Hematopoietic multipotent progenitor cell treated with erythropoietin and hydrocortisone succinate and interleukin-3 and kit ligand, for 8 days (in vitro differentiated cells): ENCODE data around the gene MVB12B.

Experiments used
- DNase-seq: peaks from one replicate; pipeline ENCODE4 v3.0.0-alpha.2; 2015

Gene MVB12B

DNA sequence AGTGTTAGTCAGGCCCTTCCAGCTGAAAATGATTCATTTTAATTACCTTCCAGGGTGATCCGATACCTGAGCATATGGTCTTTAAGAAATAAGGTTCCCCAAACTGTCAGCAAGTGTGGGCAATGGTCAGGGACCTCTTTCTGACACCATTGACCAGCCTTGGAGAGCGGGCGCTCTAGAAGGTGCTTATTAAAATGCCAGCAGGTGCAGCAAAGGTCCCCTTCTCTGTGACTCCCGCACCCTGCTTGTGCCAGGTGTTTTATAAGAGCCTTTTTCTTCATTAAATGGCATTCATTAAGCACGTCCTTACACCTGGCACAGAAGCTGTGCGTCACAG is 85.3 kb downstream of the MVB12B start:
- DNase-seq = no peak

DNA sequence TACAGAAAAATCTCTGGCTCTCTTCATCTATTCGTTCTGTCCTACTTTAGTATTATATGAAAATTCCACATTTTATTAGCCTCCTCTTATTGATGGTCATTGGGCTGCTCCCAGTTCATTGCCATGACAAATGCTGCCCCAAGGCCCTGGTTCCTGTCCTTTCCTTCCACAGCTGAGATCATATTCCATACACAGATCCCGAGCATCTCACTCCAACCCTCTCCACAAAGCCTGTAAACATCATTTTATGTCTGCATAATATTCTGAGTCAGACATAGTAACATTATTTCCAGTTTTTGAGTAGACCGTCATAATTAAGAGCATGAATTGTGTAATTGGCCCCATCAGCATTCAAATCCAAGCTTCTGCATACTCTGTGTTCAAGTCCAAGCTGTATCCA is 86.3 kb downstream of the MVB12B start:
- DNase-seq = no peak

DNA sequence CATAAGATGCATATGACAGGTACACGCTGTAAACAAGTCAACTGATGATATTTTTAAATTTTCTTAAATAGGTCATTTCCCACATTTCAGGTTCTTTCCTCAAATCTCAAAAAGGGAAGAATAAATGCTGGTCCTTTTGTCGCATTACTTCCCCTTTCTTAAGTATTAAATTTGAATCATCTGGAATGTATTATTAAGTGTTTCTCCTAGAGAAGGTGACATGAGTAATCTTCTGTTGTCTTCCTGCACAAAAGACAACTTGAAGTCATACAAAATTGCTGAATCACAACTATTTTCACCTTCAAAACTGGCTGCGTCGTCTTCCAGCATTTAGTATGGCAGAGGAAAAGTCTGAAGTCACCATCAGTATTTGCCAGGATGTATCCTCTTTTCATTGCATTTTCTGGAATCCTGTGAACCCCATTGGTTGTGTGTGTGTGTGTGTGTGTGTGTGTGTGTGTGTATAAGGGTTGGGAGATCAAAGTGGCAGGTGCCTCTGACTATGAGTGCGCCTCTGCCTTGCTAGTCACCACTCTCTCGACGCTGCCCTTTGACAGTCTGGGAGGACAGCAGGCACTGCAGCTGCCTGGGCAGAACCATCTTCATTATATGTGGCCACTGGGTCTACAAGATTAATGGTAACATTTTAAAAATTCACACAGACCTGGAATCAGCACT is 86.9 kb downstream of the MVB12B start:
- DNase-seq = no peak

DNA sequence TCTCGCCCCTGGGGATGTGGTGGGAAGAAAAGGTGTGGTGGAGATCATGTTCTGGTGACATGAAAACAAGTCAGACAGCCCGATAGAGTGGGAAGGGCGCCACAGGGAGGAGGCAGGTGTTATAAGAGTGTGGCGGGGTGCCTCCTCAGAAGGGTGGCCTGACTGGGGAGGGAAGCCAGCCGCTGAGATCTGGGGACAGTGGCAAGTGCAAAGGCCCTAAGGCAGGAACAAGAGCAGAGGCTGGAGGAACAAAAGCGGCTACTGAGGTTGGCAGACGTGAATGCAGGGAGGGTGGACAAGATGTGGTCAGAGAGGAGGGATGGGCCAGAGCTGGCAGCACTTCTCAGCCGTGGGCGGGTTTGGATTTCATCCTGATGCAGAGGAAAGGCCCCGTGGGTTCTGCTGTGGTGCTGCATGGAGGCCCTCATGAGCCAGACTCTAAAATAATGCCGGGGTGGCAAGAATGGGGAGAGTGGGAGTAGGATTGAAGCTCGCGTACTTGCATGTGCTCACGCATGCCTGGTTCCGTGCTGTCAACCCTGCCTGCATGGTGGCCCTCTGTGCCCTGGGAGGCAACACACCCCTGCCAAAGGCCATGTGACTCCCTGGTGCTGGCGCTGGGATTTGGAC is 89.2 kb downstream of the MVB12B start:
- no peak for DNase-seq

DNA sequence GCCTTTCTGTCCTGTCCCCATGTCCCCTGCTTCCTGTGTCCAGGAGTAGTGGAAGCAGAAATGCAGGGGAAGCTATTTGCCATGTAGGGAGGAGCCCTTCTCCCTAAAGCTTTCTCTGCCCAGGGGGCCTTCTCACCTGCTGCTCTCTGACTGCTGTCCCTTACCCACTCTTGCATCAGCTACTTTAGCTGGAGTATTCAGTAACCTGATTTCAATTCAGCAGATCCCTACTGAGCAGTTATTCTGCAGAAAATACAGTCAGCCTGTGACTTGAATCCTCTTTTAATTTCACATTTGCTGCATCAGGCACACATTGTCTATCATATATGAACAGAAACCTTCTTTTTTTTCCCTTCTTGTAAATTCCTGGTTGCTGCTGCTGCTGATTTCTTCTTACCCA is 90.4 kb downstream of the MVB12B start:
- DNase-seq = no peak

DNA sequence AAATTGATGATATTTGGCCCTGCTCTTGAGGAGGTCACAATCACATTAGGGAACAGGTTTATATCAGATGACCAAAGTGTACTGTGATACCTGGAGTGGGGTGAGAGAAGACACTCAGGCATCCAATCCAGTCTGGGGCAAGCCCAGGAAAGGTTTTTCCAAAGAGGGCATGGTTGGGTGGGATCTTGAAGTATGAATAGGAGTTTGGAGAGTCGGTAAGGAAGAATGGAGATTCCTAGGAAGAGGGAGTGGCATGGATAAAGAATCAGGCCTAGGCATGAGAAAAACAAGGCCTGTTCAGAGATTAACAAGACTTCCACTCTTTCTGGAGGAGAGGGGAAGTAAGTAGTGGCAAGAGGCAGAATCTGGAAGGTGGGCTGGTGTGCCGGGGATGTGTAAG is 91.1 kb downstream of the MVB12B start:
- DNase-seq = no peak

DNA sequence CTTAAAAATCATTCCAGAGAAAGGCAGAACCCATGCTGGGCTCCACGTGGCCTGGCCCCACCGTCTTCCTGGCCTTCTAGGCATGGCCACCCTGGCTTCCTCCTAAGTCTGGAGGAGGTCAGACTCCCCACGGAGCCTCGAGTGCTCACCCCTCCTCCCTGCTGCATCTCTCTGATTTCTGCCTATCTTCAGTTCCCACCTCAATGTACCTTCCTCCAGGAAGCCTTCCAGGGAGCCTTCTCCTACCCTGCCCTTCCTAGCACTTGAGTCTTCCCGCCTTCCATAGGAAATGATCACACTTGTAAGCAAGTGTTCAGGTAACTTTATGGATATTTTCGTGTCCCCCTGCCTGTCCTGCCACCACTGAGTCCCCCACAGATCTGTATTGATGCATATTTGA is 92.0 kb downstream of the MVB12B start:
- no peak for DNase-seq

DNA sequence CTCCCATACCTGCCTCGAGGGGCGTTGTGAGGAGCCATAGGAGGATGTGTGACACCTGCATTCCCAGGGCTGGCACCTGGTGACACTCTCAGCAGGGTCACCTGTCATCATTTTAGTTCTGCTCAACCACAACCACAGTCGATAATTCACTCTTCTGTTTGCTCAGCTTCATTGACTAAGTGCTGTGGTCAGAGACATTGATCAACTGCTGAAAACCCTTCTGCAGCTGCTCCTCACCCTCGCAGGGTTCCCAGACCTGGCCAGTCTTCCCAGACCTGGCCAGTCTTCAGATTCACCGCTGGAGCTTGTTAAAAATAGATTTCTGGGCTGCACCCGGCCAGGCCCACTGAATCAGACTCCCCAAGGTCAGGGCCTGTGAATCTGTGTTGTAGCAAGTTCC is 92.8 kb downstream of the MVB12B start:
- DNase-seq = no peak

DNA sequence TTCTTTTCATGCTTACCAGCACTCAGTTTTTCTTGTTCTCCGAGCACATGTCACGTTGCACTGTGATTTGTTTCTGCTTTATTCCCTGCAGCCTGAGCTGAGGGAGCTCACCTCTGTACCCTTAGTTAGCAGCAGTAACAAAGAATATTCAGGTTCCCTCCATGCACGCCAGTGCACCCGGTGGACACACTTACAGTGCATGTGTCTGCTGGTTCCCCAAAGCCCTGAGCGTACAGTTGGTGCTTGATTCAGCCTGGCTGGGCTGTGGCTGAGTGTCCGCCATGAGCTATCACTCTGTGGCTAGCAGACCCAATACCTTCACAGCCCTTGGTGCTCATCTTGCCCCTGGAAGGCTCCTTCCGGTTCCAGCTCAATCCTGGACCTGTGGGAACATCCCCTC is 93.5 kb downstream of the MVB12B start:
- DNase-seq = no peak

DNA sequence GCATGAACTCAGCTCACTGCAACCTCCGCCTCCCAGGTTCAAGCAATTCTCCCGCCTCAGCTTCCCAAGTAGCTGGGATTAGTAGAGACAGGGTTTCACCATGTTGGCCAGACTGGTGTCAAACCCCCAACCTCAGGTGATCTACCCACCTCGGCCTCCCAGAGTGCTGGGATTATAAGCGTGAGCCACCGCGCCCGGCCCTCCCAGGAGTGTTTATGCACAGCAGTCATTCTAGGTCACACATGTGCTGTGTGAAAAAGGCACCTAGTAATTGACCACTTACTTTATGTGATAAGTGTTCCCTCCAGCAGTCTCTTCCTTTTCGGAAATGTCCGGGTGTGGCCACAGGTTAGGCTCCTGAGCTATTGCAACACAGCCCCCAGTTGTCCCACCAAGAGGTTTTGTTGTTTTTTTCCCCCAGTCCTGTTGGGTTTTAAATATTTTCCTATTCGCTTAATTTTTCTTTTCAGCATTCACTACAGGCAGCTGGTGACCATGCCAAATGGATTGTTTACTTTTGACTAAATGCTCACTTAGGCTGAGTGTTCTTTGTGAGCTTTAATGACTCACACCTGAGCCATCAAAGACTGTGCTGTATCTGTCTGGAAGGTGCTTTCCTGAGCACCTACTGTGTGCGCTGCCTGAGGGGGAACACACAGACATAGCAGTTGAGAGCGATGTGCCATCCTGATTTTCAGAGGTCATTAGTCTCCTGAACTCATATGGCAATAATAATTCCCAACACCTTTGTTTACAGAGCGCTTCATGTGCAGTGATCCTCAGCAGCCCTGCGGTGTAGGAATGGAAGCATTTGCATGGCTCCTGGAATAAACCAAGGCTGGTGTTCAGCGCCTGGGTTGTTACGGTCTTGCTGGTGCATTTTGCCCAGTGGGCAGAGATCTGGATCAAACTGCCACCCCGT is 94.3 kb downstream of the MVB12B start:
- DNase-seq = no peak

DNA sequence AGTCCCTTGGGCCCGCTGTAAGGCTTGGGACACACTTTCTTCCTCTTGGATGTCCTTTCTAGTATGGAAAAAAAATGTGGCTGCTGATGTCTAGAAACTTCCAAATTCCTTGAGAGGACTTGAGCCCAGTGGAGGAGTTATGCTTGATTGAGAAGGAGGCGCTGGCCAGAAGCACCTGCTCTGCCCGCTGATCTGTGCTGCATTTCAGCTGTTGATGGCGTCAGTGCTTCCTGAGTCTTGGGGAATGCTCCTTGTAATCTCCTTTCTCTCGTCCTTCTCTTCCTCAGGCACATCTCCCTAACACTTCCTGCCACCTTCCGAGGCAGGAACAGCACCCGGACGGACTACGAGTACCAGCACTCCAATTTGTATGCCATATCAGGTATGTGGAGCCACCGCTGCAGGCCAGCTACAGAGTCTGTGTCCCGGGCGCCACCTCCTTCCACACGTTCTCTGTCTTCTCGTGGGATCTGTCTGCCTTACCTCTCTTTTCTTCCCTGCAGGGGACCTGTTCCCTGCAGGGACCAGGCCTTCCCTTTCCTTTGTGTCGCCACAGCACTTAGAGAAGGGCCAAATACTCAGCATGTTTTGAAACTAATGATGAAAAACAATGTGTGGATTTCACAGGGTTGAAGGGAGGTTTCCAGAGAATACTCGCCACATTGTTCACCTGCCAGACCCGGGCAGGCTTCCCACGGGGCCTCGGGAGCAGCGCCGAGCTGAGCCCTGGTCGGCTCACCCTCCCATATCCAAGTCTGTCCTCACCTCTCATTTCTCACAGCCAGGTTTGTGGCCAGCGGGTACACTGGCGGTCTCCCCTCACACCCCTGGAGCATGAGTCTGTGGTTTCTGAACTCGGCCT is 95.2 kb downstream of the MVB12B start:
- DNase-seq = no peak

DNA sequence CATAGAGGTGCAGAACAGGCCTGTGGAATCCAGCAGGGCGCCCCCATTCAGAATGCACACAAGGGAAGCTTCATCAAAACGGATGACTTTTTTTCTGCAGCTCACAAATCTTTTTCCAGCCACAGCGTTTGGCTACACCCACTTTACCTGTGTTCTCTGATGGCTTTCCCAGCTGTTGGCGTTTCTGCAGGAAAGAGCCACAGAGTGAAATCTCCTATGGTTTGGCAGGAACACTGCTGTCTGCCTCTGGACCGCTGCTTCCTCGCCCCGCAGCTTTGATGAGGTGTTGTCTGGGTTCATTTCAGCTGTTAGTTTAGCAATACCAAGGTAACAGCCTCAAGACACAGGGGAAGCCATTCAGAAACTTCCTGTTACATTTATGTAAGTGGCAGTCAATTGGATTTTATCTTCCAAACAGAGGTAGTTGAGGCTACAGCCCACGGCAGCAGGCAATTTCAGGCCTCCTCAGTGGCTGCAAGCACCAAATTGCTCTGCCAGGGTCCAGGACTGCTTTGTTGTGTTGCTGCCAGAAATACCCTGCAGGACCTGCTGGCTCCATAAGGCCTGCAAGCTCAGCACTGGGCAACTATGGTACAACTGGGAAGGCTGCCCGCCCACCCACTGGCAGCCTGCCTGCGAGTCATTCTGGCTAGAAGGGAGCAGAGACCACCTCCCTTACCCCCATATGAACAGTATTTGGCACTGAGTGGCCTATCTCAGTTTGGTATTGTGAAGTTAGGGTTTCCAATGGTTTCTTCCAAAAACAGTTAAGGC is 96.7 kb downstream of the MVB12B start:
- DNase-seq = no peak

DNA sequence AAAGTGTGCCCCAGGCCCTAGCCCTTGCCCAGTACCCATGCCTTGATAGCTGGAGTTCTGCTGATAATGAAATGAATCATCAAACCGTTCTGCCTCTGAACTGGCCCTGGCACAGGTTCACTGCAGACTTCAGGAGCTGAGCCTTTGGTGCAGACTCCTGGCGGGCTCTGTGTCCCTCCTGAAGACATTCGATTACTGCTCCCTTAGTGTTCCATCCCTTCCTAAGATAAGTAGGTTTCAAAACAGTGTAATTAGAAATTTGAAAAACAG is 97.2 kb downstream of the MVB12B start:
- peak; percentile 62 for DNase-seq

DNA sequence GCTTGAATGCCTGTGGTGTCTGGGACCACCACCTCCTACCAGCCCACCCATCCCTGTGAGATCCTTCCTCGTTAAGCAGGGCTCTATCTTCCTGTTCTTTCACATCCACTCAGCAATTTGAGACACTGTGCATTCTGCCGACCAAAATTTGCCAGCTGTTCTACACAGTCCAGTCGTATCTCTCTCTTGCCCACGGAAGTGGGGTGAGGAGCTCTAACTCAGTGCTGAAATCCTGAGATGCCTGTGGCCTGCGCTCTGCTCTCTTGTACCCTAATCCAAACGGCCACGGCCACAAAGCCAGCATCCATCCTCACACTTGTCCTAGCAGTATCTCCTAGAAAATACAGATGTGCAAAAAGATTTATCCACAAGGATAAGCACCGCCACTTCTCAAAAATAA is 97.9 kb downstream of the MVB12B start:
- DNase-seq = no peak

DNA sequence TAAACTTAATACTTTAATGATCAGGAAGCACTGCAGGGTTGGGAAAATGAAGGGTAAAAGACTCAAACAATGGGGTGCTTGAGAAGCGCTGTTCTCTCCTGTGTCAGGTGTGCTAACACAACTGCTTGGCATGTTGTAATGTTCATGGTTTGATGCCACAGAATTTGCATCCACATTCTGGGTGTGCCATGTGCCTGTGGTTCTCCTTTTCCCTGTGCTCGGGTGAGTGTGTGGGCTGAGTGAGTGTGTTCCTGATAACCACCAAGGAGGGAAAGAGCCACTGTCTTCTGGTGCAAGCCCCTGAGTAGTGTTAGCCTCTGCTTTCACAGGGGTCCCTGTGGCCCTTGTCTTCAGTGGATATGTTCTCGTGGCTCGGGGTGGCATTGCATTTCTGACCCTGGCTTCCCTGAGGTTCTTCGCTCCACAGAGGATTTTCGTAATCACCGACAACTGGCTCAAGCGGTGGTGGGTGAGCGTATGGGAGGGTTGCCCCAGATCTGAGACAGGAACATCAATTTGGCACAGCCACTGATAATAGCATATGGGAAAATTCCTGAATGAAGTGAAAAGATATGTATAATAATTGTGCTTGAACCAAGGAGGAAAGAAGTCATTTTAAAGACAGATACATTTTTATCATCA is 102.0 kb downstream of the MVB12B start:
- no peak for DNase-seq

DNA sequence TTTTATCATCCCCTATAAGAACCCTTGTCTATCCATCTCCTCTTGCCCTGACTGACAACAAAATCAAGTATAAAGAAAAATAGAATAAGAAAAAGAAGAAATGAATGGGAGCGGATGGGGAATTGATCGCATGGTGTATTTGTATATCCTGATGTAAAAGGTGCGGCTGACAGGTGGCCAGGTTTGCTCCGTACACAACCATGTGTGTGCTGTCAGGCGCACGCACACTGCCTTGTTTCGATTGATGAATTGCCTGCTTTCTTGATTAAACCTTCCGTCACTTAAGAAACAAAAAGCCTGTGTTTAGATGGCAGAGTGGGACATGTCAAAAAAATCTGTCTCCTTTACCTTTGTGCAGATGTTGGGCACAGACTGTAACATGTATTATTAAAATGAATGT is 102.6 kb downstream of the MVB12B start:
- DNase-seq = no peak

DNA sequence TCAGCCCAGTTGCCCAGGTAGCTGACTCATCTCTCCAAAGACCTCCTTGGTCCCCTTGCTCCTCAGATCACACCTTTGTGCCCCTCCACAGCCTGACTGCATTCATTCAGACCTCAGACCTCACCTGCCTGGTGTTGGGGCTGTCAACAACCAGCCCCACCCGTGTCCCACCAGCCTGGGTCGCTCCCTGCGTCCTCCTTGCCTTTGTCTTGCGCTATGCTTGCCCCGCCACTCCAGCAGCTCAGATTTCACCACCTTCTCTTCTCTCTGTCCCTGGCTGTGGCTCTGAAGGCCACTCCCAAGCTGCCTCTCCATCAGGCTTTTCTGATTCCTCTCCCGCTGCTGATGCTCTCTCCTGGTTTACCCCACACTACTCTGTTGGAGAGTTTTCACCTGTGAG is 103.5 kb downstream of the MVB12B start:
- no peak for DNase-seq

DNA sequence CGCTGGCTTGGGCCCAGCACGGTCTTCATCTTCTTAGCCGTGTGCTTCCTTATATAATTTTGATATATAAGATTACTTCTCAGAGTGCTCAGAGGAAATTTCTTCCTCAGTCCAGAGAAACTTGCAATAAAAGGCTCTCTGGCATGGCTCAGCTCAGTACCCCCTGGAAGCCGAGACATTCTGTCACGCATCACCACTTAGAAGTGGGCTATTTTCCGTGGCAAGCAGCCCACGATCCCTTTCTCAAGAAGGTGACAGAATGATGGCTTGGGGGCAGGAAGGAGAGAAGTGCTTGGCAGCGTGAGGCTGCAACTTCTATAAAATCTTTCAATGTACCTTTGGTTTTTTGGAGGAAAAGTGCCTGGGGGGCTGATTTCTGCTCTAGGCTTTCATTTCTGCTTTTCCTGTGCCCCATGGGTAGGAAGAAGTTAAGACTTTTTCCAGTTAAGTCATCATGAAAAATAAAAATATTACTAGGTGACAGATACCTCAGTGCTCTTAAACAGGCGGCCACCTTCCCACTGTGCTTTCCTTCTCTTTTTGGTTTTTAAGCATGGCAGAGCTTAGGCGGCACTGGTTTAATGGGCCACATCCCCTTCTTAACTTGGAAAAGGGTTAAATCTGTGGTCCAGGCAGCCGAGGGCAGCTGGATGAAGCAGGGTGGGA is 104.6 kb downstream of the MVB12B start:
- DNase-seq = no peak

DNA sequence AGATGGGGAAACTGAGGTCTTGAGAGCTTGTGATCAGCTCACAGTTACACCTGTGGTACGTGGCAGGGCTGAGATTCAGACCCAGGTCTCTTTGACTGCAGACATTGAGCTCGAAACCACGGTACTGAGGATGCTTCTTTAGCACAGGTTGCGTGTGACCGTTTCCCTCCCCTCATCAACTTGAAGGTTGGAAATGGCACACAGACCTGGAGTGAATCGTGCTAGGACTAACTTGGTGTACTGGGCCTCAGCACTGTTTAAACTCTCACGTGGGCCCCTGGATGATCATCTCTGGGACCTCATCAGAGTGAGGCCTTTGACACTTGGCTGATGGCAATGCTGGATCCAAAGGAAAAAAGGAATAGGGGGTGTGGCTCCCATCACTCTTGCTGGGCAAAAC is 106.0 kb downstream of the MVB12B start:
- no peak for DNase-seq

DNA sequence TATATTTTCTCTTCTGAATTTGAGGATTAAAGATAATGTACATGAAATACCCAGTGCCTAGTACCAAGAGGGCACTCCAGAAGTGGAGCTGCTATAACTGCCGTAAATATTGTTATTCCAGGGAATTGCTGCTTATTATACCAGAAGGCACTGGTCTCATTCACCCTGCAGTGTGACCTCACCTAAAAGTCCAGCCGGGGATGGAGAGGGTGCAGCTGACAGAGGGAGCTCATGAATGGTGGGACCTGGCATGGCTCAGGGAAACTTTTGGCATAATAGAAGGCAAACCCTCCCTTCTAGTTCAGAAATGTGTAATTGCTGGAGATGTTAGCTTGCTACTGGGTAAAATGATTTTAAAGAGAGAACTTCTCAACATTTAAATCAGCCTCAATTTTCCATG is 108.5 kb downstream of the MVB12B start:
- DNase-seq = no peak

DNA sequence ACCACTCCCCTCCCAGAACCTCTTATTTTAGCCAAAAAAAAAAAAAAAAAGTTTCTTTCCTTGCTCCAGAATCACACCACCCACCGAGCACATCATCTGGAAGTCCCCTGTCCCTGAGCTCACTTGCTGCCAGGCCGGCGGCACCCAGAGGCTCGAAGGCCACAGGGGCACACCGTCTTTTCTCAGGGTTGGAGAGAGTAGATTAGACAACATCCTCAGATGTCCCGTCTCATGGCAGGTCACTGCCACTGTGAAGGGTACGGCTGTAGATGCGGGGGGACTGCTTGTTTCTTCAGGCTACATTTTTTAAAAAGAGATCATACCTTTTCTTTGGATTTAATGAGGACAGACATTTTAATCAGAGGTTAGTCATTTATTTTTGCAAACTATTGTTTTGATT is 109.0 kb downstream of the MVB12B start:
- no peak for DNase-seq
